HG03159 (cell line): ENCODE results near the gene RAD18.

Experiments used
- ATAC-seq: cut with Tn5 transposase; IDR thresholded peaks from one replicate; pipeline ENCODE4 v1.9.1; 2021; ENCODE audit warnings: mild to moderate bottlenecking, moderate library complexity; ENCODE audit not compliant: unreplicated experiment

Gene RAD18

DNA sequence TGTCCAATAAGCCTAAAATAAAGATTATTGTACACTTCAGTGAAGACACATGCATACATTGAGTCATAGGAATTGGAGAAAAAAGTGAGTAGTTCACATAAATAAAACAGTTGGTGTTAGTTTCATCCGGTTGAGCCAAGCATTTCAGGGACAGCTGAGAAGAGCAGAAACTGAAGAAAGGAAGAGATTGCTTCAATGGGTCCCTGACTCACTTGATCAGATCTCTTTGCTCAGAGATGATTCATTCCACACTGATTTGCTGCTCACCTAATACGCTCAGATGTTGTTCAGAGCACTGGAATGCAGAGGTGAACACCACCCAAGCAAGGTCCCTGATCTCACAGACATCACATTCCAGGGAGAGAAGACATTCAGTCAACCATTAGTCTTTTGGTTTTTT, 93.7 kb downstream of the RAD18 start:
- no peak for ATAC-seq

DNA sequence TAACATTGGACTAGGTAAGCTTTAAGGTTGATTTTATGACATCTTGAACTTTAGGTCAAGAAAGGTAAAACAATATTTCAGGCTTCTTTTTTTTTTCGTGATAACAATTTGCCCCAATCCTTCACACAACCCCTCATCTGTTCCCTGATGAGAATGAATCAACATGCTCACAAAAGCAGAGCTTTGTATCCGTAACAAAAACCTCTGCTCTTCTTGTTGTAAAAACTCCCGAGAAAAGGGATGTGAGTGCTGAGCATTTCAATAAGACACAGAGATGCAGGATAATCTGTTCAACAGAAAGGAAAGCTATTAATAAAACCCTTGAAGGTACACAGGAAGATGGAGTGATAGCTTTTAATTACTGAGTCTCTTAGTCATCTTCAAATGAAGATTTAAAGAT, 94.3 kb downstream of the RAD18 start:
- no peak for ATAC-seq

DNA sequence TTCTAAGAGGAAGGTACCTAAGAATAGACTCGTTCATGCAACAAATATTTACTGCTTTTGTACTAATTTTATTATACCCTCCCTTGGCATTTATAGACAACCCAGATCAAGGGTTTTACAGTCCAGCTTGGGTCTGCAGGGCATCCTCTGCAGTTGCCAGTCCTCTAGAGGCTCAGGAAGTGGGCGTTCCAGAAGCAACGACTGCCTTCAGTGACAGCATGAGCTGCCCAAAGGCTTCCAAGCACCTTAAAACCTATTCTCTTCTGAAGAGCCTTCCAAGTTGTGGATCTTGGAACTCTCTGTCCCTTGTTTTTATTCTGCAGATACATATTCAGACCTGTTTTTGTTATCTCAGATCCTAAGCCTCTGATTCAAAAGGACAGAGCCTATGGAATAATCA, 95.6 kb downstream of the RAD18 start:
- no peak for ATAC-seq

DNA sequence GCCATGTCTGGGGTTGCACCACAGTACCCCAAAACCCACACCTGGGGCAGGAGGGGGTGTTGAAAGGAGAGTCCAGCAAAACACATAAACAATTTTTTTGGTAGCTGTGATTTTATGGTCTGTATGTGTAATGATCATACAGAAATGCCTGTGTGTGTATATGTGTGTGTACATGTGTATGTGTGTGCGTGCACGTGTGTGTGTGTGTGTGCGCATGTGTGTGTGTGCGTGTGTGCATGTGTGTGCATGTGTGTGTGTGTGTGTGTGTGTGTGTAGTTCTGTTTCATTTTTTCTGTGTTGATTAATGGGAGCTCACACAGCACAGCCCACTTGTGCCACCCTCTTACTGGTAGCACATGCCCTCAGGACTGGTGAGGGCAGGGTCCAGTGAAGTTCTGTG, 97.6 kb downstream of the RAD18 start:
- no peak for ATAC-seq

DNA sequence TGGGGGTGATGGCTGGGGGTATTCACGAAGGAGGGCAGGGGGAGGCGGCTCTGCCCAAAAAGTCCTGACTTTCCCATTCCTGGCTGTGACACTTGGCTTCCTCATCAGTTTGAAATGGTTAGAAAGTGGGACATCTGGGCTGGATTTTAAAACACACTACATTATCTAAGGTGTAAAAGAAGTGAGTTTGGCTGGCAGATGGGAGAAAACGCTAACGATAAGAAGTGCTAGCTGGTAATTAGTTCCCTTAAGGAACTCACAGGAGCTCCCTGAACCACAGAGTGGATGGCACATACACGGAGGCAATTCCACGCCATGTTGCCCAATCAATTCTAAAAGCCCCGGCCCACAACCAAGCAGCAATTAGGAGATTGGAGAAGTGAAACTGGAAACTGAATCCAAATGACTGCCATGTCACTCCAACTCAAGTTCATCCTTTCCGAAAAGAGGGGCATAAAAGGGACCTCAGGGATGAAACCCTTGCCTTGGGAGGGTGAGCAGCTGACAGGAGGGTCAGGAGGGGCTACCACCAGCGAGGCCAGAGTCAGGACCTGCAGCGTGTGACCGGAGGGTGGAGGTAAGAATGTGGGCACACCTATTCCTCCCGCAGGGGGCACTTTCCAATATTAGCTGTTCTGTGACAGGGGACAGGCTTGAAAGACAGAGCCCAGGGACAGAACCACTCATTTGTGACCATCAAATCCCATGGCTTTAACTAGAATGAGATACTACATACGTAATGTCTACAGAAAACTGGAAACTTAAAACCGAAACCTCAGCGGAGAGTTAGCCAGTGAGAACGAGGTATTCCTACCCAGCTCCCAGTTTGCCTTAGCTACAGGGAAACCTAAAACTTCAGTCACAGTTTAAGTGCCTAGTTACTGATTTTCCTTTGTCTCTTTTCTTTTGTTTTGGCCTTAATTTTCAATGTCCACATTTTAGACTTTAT, 98.6 kb downstream of the RAD18 start:
- no peak for ATAC-seq

DNA sequence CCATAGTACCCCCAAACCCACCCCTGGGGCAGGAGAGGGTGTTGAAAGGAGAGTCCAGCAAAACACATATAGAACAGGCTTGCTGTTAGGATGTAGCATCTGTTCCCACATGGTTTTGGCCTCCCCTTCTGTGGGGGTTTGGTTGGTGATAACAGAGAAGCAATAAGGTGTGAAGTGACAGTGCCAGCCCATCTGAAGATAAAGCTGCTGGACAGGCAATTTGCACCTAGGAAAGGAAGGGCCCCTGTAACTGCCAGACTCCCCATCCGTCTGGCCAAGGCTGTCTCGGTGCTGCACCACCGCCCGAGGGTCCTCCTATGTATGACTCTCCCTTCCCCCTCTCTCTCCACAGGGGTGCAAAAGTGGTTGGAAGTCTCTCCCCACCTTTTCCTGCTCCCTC, 99.4 kb downstream of the RAD18 start:
- no peak for ATAC-seq

DNA sequence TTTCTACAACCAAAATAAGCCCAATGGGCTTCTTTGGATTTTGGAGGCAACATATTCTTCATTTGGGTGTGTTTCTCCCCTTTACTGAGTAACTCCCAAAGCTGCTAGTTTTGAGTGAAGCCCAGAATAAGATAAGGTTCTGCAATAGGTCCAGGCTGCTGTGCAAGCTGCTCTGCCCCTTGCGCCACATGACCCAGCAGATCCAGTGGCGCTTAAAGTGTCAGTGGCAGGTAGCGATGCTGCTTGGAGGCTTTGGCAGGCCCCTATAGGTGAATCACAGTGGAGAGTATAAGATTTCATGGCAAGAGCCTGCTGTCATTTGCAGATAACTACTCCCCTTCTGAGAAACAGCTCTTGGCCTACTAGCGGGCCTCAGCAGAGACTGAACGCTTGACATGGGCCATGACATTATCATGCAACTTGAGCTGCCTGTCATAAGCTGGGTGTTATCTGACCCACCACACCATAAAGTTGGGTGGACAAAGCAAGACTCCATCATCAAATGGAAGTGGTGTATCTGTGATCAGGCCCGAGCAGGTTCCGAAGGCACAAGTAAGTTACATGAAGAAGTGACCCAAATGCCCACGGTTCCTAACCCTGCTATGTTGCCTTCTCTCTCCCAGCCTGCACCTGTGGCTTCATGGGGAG, 105.4 kb downstream of the RAD18 start:
- no peak for ATAC-seq

DNA sequence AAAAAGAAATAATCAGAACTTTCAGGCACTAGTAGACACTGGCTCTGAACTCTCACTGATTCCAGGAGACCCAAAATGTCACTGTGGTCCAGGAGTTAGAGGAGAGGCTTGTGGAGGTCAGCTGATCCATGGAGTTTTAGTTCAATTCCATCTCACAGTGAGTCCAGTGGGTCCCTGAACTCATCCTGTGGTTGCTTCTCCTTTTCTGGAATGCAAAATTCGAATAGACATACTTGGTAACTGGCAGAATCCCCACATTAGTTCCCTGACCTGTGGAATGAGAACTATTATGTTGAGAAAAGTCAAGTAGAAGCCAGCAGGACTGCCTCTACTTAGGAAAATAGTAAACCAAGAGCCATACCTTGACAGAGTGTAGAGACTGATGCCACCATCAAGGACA, 106.6 kb downstream of the RAD18 start:
- no peak for ATAC-seq

DNA sequence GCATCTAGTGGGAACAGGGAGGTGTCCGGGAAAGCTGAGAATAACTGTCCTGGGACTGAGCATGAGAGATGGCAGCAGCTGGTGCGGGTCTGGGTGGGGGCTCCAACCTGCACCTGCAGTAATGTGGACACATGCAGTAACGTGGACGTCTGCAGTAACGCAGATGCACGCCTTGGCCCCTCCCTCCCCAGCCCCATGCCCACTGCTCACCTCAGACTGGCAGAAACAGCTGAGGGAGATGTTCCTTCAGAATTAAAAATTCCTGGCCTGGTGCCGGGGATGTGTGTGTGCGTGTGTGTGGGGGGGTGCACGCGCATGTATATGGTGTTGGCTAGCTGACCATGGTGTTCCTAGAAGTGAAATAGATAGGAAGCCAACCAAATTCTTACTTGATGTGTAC, 107.2 kb downstream of the RAD18 start:
- ATAC-seq, result no peak

DNA sequence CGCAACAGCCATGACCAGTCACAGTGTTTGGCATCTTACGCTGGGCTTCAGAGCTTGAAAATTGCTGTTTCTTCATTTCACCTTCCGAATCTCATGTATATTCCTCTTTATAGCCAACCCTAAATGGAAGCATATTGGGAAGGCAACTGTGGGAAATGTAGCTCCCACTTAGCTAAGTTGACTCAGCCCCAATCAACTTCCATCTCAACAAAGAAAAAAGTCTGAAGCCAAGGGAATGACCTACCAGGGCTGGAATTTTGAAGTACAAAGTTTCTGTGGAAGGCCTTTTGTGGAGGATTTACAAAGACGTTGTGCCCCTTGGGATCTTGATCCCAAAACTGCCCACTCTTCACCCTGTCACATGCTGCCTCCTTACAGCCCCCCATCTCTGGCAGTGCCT, 108.6 kb downstream of the RAD18 start:
- ATAC-seq, result no peak

DNA sequence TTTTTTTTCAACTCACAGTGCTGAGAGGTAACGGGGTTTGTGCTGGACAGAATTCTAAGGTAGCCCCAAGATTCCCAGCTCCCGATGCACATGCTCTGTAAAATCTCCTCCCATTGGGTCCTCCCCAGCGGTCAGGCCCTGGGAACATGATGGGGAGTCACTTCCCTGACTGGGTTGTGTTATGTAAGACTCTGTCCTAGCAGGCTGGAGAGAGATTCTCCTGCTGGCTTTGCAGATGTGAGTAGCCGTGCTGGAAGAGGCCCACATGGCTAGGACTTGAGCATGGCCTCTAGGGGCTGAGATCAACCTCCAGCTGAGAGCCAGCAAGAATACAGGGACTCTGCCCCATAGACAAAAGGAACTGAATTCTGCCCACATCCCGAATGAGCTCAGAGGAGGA, 110.2 kb downstream of the RAD18 start:
- ATAC-seq, result no peak

DNA sequence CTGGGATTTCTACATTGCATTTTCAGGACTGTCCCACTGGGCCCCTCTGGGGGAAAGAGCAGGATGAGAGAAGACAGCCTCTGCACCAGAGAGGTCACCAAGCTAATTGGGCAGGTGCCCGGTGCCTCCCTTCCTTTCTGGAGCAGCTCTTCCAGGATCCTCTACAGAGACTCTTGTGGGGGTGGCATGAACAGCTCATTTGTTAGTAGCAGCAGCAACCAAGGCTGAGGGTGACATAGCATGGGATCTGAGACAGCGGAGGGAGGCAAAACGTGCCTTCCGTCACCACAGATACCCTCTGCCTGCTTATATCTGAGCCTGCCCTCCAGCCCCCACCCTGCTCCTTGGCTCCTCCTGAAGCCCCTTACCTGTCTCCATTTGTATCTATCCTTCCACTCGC, 110.8 kb downstream of the RAD18 start:
- no peak for ATAC-seq

DNA sequence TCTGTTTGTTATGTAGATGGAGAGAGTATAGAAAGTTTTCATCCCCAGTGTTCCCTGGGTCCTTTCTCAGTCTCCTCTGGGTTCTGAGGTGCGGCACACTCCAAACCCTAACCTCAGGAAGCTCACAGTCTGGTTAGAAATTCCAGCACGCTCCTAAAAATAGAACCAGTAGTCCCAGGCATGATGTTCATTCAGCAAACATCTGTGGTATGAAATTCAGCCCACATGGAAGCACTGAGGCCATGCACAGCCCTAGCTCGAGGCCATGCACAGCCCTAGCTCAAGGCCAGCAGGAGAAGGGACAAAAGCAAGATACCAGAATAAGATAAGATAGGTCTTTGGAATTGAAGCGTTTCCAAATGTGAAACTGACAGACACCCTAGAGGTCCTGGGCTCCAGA, 111.6 kb downstream of the RAD18 start:
- no peak for ATAC-seq

DNA sequence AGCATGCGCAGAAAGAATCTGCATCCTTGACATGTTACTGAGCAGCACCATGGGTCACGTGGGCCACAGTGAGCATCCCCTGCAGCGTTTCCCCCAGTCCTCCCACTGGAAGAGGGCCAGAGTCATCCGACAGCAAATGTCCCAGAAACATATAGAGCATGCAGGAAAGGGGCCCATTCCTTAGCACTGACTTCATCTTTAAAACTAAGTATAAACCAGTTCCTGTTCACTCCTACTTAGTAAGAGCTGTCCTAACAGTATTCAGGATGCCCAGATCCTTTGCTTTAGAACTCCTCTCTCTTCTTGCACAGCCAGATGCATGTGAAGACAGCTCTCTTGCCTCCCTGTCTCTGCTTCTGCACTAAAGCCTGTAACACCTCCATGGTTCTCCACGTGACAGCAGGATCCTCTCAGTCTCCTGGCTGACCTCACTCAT, 114.6 kb downstream of the RAD18 start:
- no peak for ATAC-seq

DNA sequence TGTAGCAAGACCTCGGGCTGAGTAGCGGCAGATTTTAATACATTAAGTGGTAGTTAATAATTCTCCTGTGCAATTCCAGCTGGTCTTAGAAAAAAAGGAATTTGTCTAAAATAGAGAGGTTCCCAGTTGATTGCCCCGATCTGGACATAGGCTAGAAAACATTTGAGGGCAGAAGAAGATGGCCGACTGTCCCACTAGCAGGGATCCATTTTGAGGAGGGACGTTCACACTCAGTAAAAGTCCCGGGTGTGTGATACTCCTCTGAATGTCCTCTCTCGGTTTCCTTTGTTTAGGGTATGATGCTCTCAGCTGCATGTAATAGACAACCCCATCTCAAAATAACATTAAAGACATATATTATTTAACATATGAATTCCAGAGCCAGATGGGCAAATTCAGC, 116.0 kb downstream of the RAD18 start:
- ATAC-seq, result no peak

DNA sequence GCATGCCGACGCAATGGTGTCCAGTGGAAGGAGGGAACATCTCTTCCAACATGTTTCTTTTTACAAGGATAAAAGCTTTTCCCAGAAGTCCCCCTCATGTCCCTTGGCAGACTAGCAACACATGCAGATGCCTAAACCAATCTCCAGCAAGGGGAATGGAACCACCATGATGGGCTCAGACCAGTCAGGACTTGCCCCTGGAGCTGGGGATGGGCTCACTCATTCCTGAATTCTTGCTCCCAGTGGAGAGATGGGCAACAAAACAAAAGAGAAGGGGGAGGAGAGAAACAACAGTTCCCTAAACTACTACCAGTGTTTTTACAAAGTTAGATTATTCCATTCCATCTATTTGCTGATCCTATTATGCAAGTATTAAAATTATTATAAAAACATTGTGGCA, 117.1 kb downstream of the RAD18 start:
- ATAC-seq, result no peak

DNA sequence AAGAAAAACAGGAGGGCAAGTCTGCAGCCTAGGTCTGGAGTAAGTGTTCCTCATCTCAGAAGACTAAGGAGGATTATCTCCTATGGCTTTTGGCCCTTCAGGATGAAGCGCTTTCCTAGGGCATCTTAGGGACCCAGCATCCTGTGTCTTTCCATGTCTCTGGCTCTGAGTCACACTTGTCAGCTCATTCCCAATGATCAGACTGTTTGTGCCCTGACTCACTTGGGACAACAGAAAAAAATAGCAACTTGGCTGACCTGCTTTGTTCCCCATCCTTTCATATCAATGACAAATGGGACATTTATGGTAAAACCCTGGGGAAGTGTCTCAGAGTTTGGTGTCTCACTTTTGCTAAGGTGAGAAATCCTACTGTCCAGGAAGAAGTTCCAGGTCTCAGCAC, 117.6 kb downstream of the RAD18 start:
- no peak for ATAC-seq

DNA sequence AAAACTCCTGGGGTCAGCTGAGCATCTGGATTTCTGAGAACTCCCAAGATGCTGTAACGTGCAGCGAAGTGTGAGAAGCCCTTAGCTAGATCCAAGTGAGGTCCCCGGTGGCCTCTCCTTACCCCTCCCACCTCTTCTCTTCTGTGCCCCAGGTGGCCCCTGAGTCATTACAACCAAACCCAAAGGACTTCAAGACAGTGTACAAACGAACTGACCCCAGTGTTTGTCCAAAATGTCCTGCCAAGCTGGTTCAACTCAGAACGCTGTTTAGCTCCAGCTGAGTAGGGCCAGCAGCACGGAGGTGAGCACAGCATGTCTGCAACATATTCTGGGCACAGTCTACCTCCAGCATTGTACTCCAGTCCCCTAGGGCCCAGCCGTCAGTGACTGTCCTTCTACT, 119.9 kb downstream of the RAD18 start:
- ATAC-seq, result no peak

DNA sequence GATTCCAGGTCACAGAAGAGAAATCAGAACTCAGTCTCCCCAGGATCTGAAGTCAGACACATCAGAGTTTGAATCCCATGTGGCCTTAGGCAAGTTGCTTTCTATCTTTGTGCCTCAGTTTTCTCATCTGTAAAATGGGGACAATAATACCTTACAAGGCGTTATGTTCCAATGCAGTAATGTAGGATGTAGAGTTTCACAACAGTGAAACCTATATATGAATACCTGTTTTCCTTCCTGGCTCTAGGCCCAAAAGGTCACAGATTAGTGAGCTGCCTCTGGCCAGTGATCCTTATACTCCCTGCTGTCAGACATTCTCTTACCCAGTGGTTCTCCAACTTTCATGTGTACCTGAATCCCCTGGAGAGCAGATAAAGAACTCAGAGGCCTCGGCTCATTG, 121.0 kb downstream of the RAD18 start:
- ATAC-seq, result no peak

DNA sequence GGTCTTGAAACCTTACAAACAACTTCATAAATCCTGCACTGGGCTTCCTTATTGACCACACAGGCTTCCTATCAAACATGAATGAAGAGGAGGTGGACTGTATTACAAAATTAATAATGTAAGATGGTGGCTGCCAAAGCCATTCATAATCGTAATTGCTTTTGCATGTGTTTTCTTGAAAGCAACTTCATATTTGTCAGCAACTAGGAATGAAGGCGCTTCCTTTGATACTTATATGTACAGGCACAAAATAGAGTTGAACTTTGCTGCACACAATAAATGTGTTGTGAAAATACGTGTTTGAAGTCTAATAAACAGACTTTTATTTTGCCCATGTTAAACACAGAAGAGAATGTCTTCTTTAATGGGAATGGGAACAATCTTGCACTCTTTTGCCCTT, 121.8 kb downstream of the RAD18 start:
- ATAC-seq, result no peak

DNA sequence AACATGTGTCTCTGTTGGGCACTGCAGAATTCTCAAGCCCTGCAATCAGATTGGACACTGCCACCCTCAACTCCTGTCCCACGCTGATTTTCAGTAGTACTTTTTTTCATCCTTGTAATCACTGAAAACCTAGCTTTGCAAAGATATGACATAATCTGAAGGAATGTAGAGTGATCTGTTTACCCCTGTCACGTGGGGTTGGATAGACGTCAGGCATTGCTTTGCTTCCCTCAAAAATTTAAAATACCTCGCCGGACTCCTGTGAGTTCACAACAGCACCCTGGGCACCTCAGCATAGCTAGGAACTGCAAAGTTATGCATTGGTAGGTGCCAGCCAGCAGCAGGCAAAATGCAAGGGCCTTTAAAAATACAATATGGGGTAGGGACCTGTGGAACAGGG, 122.7 kb downstream of the RAD18 start:
- ATAC-seq, result no peak

DNA sequence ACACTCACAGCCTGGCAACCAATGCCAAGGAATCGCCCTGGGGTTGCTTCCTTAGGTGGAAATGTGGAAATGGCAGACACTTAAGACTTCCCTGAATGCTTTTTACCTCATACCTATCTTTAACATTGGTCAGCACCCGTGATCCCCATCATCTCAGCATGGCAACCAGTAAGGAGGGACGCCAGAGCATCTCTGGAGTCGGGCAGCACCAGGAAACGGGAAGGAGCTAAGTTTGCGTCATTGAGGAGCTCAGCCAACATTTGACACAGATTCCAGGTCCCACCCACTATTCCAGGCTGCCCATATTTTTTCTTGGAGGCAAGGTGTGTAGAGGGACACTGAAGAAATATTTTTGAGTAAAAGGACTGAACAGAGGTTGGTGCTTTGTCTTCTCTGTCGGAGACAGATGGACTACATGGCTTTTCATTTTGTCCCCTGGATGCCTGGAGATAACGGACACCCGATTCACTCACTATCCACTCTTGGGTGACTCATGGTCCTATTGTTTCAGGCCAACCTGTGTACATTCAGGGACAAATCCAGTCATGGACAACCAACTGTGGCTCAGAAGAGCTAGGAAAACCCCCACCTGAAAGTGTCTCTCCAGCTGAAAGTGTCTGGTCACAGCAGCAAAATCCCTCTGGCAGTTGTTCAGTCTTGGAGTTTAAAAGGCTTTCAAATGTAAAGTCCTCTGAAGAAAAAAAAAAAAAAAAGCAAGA, 123.5 kb downstream of the RAD18 start:
- no peak for ATAC-seq
